ENCODE measurements around the gene TPBGL.
A peak's percentile ranks its signal among the peaks of the same experiment; 100 is the strongest.
"Not testable (repeated sequence)": the region's sequence is repeated elsewhere in the genome, so short reads cannot be mapped to it uniquely, and the experiment has no call there.

TPBGL gene

GRCh38 chr11:75273411-75274391, 33.1 kb downstream of the TPBGL start:
- DNase-seq: no peak

GRCh38 chr11:75274716-75275115, 34.1 kb downstream of the TPBGL start:
- not testable (repeated sequence) for DNase-seq

- no peak for DNase-seq
Measured at GRCh38 chr11:75275581-75275980, 35.0 kb downstream of the TPBGL start.

DNA sequence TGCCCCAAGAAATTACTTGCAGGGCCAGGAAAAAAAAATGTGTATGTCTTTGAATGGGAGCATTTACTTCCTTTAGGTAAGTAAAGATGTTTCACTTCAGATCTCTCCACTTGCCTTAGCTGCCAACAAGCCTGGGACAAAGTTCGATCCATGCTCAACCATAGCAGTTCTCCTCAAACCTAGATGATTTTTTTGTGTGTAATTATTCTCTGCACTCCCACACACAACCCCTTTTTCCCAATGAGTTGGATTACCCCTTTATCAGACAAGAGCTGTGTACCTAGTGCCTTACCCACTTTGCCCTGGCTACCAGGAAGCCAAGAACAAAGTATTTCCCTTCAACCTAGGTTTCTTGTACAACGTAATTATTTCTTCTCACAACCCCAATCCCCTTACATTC, 35.6 kb downstream of the TPBGL start:
- no peak for DNase-seq

- no peak for DNase-seq
Measured at GRCh38 chr11:75276686-75277085, 36.1 kb downstream of the TPBGL start.

DNA sequence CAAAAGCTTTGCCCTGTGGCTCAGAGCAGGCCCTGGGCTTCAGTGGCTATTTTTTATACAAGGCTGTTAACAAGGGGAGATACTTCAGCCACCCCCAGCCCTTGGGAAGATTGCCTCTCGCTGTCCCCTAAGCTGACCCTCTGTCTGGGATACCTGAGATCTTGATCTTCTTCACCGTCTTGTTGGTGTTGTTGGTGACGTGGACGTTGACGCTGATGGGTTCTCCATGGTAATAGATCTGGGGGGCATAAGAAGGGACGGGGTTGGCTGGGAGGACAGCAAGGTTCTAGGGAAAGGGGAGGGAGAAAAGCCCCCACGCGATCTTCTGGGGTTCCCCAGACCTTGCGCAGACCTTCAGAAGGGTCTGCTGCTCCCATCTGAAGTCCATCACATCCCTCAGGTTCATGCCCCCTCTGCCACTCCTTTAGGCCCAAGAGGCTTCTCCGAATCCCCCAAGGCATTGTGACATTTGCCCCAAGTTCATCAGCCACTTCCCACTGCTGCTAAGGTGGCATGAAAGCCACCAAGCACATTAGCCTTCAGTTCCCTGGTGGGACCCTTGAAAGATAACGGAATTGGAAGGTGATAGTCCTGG, 36.7 kb downstream of the TPBGL start:
- DNase-seq: no peak

DNA sequence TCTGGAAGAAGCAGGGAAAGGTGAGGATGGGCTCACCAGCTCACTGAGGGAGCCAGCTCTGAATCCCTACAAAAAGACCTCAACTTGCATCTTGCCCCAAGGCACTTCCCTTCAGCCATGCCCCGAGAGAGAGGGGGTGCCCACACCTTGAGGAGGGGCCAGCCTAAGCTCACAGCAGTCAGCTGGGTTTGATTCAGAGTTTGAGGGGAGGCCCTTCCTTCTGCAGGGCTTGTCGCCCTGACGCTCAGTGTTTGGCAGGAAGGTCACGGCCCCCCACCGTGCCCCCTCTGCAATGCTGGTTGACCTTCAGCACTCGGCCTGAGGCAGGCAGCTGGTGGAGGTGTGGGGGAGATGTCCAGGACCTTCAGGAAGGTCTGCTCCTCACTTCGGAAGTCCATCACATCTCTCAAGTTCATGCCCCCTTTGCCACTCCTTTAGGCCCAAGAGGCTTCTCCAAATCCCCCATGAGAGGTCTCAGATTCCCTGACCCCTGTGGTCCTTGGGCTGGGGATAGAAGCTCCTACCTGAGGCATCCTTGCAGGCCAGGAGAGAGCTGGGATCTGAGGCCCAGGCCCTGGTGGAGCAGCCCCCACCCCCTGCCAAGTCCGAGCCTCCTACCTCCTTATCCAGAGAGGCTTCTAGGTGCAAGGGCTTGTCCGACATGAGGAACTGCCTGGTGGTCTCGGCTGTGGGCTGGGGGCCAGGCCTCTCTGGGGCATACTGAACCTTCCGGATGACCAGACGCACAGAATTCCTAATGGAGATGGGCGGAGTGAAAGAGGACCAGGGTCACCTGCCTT, 37.6 kb downstream of the TPBGL start:
- no peak for DNase-seq

DNA sequence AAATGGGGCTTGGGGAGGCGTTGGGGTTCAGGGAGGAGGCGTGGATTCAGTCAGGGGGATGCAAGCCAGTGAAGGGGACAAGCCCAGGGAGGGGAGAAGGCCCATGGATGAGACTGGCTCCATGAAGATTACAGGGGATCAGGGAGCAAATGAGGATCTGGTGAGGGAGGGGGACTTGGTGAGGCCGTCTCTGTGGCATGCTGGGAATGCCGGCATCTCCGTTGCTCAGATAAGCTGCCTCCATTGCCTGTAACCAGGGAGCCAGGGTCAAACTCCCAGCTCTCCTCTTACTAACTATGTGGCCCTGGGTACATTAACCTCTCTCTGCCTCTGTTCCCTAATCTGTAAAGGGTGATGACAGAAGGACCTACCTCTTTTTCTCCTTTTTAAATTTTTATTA, 38.7 kb downstream of the TPBGL start:
- peak; percentile 8 for DNase-seq

DNA sequence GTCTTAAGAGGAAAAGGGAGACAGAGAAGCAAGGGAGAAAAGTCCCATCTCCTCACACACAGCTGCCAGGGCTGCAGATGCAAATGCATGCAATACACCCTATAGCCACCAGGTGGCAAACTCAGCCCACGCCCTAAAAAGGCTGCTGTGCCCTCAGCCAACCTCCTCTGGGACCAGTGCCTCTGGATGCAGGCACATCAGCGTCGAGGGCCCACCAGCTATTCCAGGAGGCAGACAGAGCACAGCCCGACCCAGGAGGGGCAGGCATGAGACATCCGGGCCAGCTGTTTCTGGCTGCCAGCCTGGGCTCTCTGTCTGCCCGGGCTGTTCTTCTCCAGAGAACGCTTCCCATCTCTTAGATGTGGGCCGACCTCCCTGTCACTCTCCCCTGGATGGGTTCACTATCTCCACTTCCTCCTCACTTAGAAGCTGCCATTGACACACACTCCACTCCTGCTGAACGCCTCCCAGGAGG, 39.7 kb downstream of the TPBGL start:
- peak; percentile 63 for DNase-seq

GRCh38 chr11:75280770-75281468, 40.3 kb downstream of the TPBGL start:
- no peak for DNase-seq

DNA sequence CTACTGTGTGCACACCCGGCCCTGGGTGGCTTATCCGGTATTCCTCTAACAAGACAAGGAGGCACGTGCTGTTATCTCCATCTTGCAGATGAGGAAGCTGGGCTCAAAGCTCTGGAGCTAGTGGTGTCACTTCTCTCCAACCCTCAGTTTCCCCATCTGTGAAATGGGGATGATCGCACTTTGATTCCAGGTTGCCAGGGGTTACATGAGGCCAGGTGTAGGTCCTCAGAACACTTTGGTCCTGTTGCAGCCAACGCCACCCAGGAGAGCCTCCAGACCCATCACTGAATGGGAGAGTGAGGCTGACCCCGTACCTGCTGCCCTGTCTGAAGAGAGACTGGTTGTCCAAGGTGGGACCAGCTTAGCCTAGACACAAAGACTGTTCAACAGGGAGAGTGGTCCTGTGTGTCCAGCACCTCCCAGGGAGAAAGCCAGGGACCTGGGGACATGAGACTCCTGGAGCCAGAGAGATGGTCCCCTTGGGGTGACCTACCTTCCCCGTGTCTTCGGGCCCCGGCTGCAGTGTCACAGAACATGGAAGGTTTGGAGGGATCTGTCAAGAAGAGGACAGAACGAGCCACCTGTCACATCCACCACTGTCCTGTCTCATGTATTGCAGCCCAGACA, 41.0 kb downstream of the TPBGL start:
- no peak for DNase-seq

- no peak for DNase-seq
Measured at GRCh38 chr11:75283391-75283931, 42.9 kb downstream of the TPBGL start.

GRCh38 chr11:75285776-75286360, 45.3 kb downstream of the TPBGL start:
- no peak for DNase-seq

- DNase-seq: no peak
Measured at GRCh38 chr11:75286826-75287465, 46.4 kb downstream of the TPBGL start.

- no peak for DNase-seq
Measured at GRCh38 chr11:75287579-75287978, 47.0 kb downstream of the TPBGL start.

DNA sequence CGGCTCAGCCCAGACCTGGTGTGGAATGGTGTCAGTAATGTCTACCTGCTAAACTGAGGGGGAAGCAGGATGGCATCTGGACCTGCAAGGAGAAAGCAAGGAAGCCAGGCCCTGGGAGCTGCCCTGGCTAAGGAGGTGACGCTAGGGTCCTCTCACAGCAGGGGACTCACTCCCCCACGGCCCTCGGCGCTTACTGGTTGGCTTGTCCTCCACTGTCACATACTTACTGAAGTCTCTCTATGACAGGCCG, 48.9 kb downstream of the TPBGL start:
- DNase-seq: no peak

- no peak for DNase-seq
Measured at GRCh38 chr11:75289919-75290318, 49.3 kb downstream of the TPBGL start.

DNA sequence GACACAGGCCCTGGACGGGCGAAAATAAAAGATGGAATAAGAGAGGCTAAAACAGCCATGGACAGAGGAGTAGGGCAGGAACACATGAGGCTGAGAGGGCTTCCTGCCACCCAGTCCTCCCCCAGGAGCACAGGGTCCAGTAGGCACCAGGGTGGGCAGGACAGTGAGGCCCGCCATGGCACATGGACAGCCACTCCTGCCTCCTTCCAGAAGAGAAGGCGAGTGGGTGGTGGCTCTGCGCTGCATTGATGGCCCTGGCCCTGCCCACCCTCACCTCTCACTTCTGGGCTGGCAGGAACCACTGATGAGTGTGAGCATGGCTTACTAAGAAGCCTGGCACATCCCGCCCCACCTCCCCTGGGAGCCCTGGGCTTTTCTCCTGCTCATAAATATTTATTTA, 51.2 kb downstream of the TPBGL start:
- DNase-seq: no peak

GRCh38 chr11:75292943-75293342, 52.4 kb downstream of the TPBGL start:
- DNase-seq: no peak

Measured in fibroblast of upper back skin (primary cell).